GM06990 (cell line): ENCODE results near the gene RAX2.
"Not testable (repeated sequence)": the region's sequence is repeated elsewhere in the genome, so short reads cannot be mapped to it uniquely, and the experiment has no call there.

Experiments used
- DNase-seq: peaks from one replicate; pipeline ENCODE4 v3.0.0-alpha.2; 2011; ENCODE audit not compliant: insufficient read length; ENCODE audit errors: extremely low read depth
- H3K27me3 ChIP-seq: replicated peaks from 2 replicates; pipeline ENCODE4 v1.6.0; 2011; ENCODE audit warnings: low read length; ENCODE audit not compliant: control insufficient read depth, insufficient read depth
- H3K36me3 ChIP-seq: 2 replicates; pipeline ENCODE4 v1.5.1; 2011; ENCODE audit warnings: low read length; ENCODE audit not compliant: control insufficient read depth, insufficient read depth
- H3K4me3 ChIP-seq: replicated peaks from 2 replicates; pipeline ENCODE4 v1.5.1; 2011; ENCODE audit warnings: low read depth, mild to moderate bottlenecking, control low read depth, low read length
- CTCF ChIP-seq: IDR thresholded peaks from 2 replicates; pipeline ENCODE4 v1.5.1; 2011; ENCODE audit warnings: low read length, control low read depth, mild to moderate bottlenecking, inconsistent platforms; ENCODE audit not compliant: insufficient read depth, poor library complexity, severe bottlenecking

Gene RAX2

GRCh38 chr19:3762501-3763459 is 9.2 kb downstream of the RAX2 start, which contains the start of gene MRPL54:
Gene MRPL54, plus strand, starts transcription at chr19:3762682. Its CDS starts 19 bp downstream, at chr19:3762701.
- peak; percentile 99 for DNase-seq
- H3K4me3 ChIP-seq: peak within 1 kb of the TSS; percentile 76
- TF ChIP-seq CTCF: no peak
- no peaks in the 10 kb centered on the region for H3K27me3 ChIP-seq
- H3K36me3 ChIP-seq: peaks cover 22% of the 10 kb centered on the region

- no peaks in the 10 kb centered on the region for H3K27me3 ChIP-seq
These were observed 9.9 kb downstream of the RAX2 start for GRCh38 chr19:3762130-3762473.

GRCh38 chr19:3761382-3762129 is 10.5 kb downstream of the RAX2 start, which contains the start of gene APBA3:
Gene APBA3, minus strand, starts transcription at chr19:3761692. Its CDS starts 1,428 bp downstream, at chr19:3760264.
- Histone ChIP-seq H3K4me3 (peak within 1 kb of the TSS; percentile 76), H3K36me3 (peaks cover 14% of the 10 kb centered on the region), H3K27me3 (no peaks in the 10 kb centered on the region)
- TF ChIP-seq CTCF: peak; percentile 90
- DNase-seq: peak; percentile 92

More at GRCh38 chr19:3762130-3762473, 9.9 kb downstream of the RAX2 start:
- H3K36me3 ChIP-seq: peaks cover 18% of the 10 kb centered on the region
- H3K4me3 ChIP-seq: no peak overlapping the region
- TF ChIP-seq CTCF: no peak
- no peak for DNase-seq

- H3K27me3 ChIP-seq: no peaks in the 10 kb centered on the region
- no peak for DNase-seq
- H3K4me3 ChIP-seq: peak overlapping the region; percentile 76
- peaks cover 12% of the 10 kb centered on the region for H3K36me3 ChIP-seq
- no peak for TF ChIP-seq CTCF
These were observed 11.1 kb downstream of the RAX2 start for GRCh38 chr19:3760871-3761361.

- H3K4me3 ChIP-seq: no peak overlapping the region
- DNase-seq: no peak
- peaks cover 8% of the 10 kb centered on the region for H3K36me3 ChIP-seq
- H3K27me3 ChIP-seq: no peaks in the 10 kb centered on the region
- TF ChIP-seq CTCF: no peak
These were observed 12.4 kb downstream of the RAX2 start for GRCh38 chr19:3759482-3760254.

- H3K4me3 ChIP-seq, H3K36me3 ChIP-seq, DNase-seq, H3K27me3 ChIP-seq: not testable (repeated sequence)
These were observed 13.7 kb downstream of the RAX2 start for GRCh38 chr19:3758297-3758696.

GRCh38 chr19:3757705-3758104 is 14.3 kb downstream of the RAX2 start:
- DNase-seq, H3K27me3 ChIP-seq, H3K36me3 ChIP-seq, H3K4me3 ChIP-seq: not testable (repeated sequence)
